Activated CD4-positive, alpha-beta T cell treated with anti-CD3 and anti-CD28 coated beads, Interleukin-2, amount 10 ng/mL, durations not matched to agents 24 days and 14 days (primary cell): ENCODE measurements around the gene ST7L. TPM values are rescaled to one million over a fixed set of nuclear protein-coding genes. Genes with fewer than 3 reads are reported as not detected.

Experiments
- DNase-seq: peaks from one replicate; pipeline ENCODE4 v3.0.0; 2022
- H3K27ac Mint-ChIP-seq: one replicate; pipeline ENCODE4 v1.8.0; 2022; ENCODE audit warnings: mild to moderate bottlenecking, mixed read lengths
- H3K27me3 Mint-ChIP-seq: one replicate; pipeline ENCODE4 v1.8.0; 2022; ENCODE audit warnings: mixed read lengths
- H3K36me3 Mint-ChIP-seq: one replicate; pipeline ENCODE4 v1.8.0; 2022; ENCODE audit warnings: low read depth, mild to moderate bottlenecking, mixed read lengths
- H3K4me1 Mint-ChIP-seq: one replicate; pipeline ENCODE4 v1.8.0; 2021; ENCODE audit warnings: mixed read lengths
- H3K4me3 Mint-ChIP-seq: one replicate; pipeline ENCODE4 v1.8.0; 2022; ENCODE audit warnings: mild to moderate bottlenecking, moderate library complexity, mixed read lengths
- H3K9me3 Mint-ChIP-seq: one replicate; pipeline ENCODE4 v1.8.0; 2021; ENCODE audit warnings: mixed read lengths
- intact Hi-C: fragments of 100-400 bp; cut with micrococcal nuclease; formaldehyde crosslinking; loops from one replicate; pipeline ENCODE4 v1.15.1; 2023
- total RNA-seq: library from RNA; stranded (reverse); gene quantifications from 2 replicates; pipeline ENCODE4 v1.2.3, GENCODE V29; 2022

The ST7L gene
- total RNA-seq, 1 donor from 2014 or later: 13.8 TPM

DNA sequence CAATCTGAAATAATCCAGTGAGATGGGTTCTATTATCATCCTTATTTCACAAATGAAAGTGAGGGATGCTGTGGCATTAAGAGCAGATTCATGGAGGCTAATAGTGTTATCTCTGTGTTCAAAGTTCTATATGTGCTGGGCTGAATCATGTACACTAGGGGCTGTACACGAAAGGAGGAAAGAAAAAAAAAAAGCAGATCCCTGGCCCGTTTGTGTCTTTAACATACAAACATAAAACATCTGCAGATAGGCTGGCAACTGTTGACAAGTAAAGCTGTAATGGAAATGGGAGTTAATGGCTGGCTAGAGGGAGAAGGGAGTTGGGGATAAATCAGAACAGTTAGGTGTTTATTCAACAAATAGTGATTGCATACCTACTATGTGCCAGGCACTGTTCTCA, 107.0 kb downstream of the ST7L start:
- Mint-ChIP-seq H3K9me3 (no peaks in the 10 kb centered on the region), H3K4me1 (peaks cover 8% of the 10 kb centered on the region), H3K27ac (no peak overlapping the region), H3K27me3 (peaks cover 41% of the 10 kb centered on the region), H3K36me3 (no peaks in the 10 kb centered on the region), H3K4me3 (no peak overlapping the region)
- intact Hi-C loops: no loop called here
- no peak for DNase-seq

DNA sequence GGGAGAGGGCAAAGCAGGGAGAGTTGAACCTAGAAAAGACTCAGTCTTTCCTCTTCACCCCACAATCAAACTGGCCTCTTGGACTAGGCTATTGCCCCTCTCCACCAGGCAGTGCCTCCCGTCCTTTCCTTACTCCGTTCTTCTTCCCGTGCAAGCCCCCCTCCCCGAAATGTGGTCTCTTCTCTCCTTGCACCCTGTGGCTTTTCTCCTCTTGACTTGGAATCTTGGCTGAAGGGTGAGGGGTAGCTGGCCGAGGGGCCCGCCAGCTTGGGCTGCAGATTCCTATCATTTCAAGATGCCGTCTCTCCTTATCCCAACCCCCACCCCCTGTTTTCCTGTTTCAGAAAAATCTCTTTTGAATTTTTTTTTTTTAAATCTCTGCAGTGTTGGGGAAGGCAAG, 108.6 kb downstream of the ST7L start:
- Mint-ChIP-seq H3K9me3 (no peaks in the 10 kb centered on the region), H3K27me3 (peaks cover 44% of the 10 kb centered on the region), H3K36me3 (no peaks in the 10 kb centered on the region), H3K4me1 (peaks cover 8% of the 10 kb centered on the region), H3K27ac (no peak overlapping the region), H3K4me3 (peak overlapping the region; percentile 18)
- DNase-seq: no peak
- intact Hi-C loops: no loop called here

DNA sequence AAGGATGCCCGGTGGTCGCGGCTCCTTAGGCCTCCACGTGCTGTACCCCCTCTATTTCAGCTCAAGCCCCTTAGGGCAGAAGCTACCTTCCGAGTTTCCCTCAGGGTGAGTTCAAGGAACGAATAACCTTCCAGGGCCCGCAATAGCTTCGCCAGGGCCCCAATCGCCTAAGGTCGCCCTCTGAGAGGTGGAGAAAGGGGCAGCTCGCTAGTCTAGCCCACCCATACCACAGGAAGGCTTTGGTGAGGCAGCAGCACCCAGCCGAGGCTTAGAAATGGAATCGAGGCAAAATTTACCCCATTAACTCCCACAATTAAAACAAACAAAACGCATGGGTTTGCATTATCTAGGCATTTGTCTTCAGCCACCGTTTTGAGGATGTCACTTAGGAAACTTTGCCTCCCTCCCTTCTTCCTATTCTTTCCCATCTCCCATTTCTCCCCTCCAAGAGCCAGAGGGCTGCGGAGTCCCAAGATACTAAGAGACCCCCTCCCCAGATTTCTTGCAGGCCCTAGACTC, 109.2 kb downstream of the ST7L start:
- H3K36me3 Mint-ChIP-seq: no peaks in the 10 kb centered on the region

DNA sequence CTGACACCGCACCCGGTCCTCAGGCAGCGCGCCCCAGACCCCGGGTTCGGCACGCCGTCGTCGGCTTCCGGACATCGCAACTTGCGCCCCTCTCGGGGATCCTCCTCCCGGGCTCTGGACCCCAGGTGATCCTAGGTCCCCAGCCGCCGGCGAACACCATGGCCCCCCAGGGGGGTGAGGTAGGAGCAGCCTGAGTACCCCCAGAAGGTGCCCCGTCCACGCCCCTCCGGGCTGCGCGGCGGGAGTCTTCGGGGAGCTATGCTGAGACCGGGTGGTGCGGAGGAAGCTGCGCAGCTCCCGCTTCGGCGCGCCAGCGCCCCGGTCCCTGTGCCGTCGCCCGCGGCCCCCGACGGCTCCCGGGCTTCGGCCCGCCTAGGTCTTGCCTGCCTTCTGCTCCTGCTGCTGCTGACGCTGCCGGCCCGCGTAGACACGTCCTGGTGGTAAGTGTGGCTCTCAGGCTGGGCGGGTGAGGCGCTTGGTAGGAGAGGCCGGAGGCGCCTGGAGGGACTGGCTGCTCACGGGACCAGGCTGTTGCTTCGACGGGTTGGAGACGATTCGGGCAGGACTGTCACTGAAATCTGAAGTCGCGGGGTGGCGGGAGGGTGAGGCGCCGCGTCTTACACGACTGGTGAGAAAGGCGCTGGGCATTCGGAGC, 109.8 kb downstream of the ST7L start:
- Mint-ChIP-seq H3K4me3 (peak overlapping the region; percentile 7), H3K36me3 (no peaks in the 10 kb centered on the region), H3K27me3 (peaks cover 56% of the 10 kb centered on the region), H3K9me3 (no peaks in the 10 kb centered on the region), H3K4me1 (peaks cover 8% of the 10 kb centered on the region), H3K27ac (no peak overlapping the region)
- DNase-seq: peak; percentile 71
- intact Hi-C loops: loop anchor here (2.0 to 5.0 kb wide), 2 partner anchors 117 to 564 kb away; partner anchors contain the start of gene LRIG2

More for the DNA sequence above, 109.2 kb downstream of the ST7L start:
- H3K4me3 Mint-ChIP-seq: peak overlapping the region; percentile 7
- no peaks in the 10 kb centered on the region for H3K9me3 Mint-ChIP-seq
- DNase-seq: no peak
- intact Hi-C loops: loop anchor here (2.0 to 5.0 kb wide), 2 partner anchors 117 to 563 kb away; partner anchors contain the start of gene LRIG2
- peaks cover 50% of the 10 kb centered on the region for H3K27me3 Mint-ChIP-seq
- peaks cover 8% of the 10 kb centered on the region for H3K4me1 Mint-ChIP-seq
- H3K27ac Mint-ChIP-seq: no peak overlapping the region

DNA sequence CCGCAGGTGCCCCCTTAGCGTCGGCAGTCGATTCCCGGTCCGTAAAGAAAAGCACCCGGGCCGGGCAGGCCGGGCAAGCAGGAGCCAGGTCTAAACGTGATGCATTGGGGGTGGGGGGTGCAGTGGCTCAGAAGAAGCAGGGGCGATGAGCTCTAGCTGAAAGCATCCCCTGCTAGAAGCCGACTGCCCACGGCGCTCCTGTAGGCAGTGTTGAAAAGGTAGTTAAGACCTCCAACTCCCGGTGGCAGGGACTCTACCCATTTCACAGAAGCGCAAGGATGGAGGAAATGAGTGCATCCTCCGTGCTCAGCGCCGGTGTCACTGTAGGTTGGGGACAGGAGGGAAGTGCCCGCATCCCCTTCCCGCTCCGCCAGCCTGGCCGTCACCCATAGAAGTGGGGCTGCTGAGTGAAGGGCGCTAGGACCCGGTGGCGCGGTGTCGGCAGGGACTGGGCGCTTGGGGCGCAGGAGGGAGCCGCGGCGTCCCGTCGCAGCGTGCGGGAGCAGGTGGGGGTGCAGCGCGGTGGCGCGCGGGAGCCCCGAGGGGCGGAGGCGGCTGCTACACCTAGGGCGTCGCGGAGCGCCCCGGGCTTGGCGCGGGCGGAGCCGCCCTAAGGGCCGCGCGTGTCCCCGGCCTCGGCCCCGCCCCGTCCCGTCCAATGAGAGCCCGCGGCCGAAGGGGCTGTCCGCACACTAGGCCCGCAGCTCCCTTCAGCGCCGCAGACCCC, 110.5 kb downstream of the ST7L start, which contains the start of gene WNT2B:
Gene WNT2B, plus strand, starts transcription at position 688 of the 727 bp plus-strand sequence. CDS start 298 bp downstream, outside the sequence.
- H3K4me3 Mint-ChIP-seq: peak within 1 kb of the TSS; percentile 82
- no peaks in the 10 kb centered on the region for H3K9me3 Mint-ChIP-seq
- H3K27me3 Mint-ChIP-seq: peaks cover 57% of the 10 kb centered on the region
- no peaks in the 10 kb centered on the region for H3K36me3 Mint-ChIP-seq
- peaks cover 8% of the 10 kb centered on the region for H3K4me1 Mint-ChIP-seq
- H3K27ac Mint-ChIP-seq: no peak within 1 kb of the TSS
- peak; percentile 86 for DNase-seq
- intact Hi-C loops: loop anchor here (2.0 to 5.0 kb wide), 2 partner anchors 116 to 564 kb away; partner anchors contain the start of gene LRIG2

- Mint-ChIP-seq H3K9me3 (no peaks in the 10 kb centered on the region), H3K27me3 (peaks cover 62% of the 10 kb centered on the region), H3K4me3 (peak overlapping the region; percentile 82), H3K27ac (no peak overlapping the region), H3K4me1 (peaks cover 8% of the 10 kb centered on the region), H3K36me3 (no peaks in the 10 kb centered on the region)
- intact Hi-C loops: loop anchor here (2.0 to 5.0 kb wide), 2 partner anchors 116 to 565 kb away; partner anchors contain the start of gene LRIG2
- peak; percentile 73 for DNase-seq
These were observed 111.0 kb downstream of the ST7L start for GRCh38 chr1:112507921-112508277.

- Mint-ChIP-seq H3K4me3 (peak overlapping the region; percentile 82), H3K27me3 (peaks cover 68% of the 10 kb centered on the region), H3K9me3 (no peaks in the 10 kb centered on the region), H3K27ac (no peak overlapping the region), H3K36me3 (no peaks in the 10 kb centered on the region), H3K4me1 (peaks cover 11% of the 10 kb centered on the region)
- no peak for DNase-seq
- intact Hi-C loops: loop anchor here (5.0 kb wide), 1 partner anchor 115 kb away; no protein-coding TSS in a partner anchor
These were observed 111.6 kb downstream of the ST7L start for GRCh38 chr1:112507336-112507735.

- Mint-ChIP-seq H3K9me3 (no peaks in the 10 kb centered on the region), H3K27me3 (peaks cover 67% of the 10 kb centered on the region), H3K36me3 (no peaks in the 10 kb centered on the region), H3K27ac (no peak overlapping the region), H3K4me1 (peaks cover 10% of the 10 kb centered on the region), H3K4me3 (no peak overlapping the region)
- intact Hi-C loops: loop anchor here (5.0 kb wide), 1 partner anchor 114 kb away; no protein-coding TSS in a partner anchor
- DNase-seq: no peak
These were observed 112.2 kb downstream of the ST7L start for GRCh38 chr1:112506731-112507130.

- intact Hi-C loops: loop anchor here (5.0 kb wide), 1 partner anchor 114 kb away; no protein-coding TSS in a partner anchor
- H3K27me3 Mint-ChIP-seq: peaks cover 68% of the 10 kb centered on the region
These were observed 112.6 kb downstream of the ST7L start for GRCh38 chr1:112506306-112506705.

DNA sequence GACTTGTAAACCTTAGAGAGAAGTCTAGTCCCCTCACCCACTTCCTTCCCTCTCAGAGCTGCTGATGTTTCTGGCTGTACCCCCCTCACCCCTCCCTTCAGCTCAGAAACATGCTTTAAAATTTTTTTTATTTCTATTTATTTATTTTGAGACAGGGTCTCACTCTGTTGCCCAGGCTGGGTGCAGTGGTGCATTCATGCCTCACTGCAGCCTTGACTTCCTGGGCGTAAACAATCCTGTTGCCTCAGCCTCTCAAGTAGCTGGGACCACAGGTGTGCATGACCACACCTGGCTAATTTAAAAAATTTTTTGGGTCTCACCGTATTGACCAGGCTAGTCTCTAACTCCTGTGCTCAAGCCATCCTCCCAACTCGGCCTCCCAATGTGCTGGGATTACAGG, 113.1 kb downstream of the ST7L start:
- no peak overlapping the region for H3K27ac Mint-ChIP-seq
- no peaks in the 10 kb centered on the region for H3K36me3 Mint-ChIP-seq

More at GRCh38 chr1:112506306-112506705, 112.6 kb downstream of the ST7L start:
- Mint-ChIP-seq H3K27ac (no peak overlapping the region), H3K36me3 (no peaks in the 10 kb centered on the region), H3K4me3 (no peak overlapping the region), H3K4me1 (peaks cover 12% of the 10 kb centered on the region), H3K9me3 (no peaks in the 10 kb centered on the region)
- DNase-seq: no peak

DNA sequence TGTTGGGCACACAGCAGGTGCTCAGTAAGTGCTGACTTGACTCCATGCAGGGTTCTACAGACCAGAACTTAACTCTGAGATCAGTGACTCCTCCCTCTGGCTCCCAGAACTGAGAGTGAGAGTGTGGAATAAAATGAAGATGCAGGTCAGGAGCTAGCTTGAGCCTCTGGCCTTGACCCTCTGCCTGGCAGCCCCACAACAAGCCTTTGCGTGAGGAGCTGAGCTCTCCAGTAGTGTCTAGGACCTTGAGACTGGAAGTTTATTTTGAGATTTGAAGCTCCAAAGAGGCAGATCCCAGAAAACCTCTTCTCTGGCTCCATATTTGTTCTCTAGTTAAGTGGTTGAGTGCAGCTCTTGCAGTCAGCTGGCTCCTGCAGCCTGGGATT, 113.5 kb downstream of the ST7L start:
- Mint-ChIP-seq H3K27me3 (peaks cover 66% of the 10 kb centered on the region), H3K27ac (no peak overlapping the region), H3K4me1 (peaks cover 12% of the 10 kb centered on the region), H3K9me3 (no peaks in the 10 kb centered on the region), H3K4me3 (no peak overlapping the region), H3K36me3 (no peaks in the 10 kb centered on the region)
- intact Hi-C loops: loop anchor here (5.0 kb wide), 1 partner anchor 113 kb away; no protein-coding TSS in a partner anchor
- no peak for DNase-seq

More for the DNA sequence above, 113.1 kb downstream of the ST7L start:
- intact Hi-C loops: loop anchor here (5.0 kb wide), 1 partner anchor 114 kb away; no protein-coding TSS in a partner anchor
- Mint-ChIP-seq H3K27me3 (peaks cover 70% of the 10 kb centered on the region), H3K9me3 (no peaks in the 10 kb centered on the region), H3K4me1 (peaks cover 12% of the 10 kb centered on the region), H3K4me3 (no peak overlapping the region)
- DNase-seq: no peak

- no peaks in the 10 kb centered on the region for H3K9me3 Mint-ChIP-seq
- peaks cover 12% of the 10 kb centered on the region for H3K4me1 Mint-ChIP-seq
- no peak overlapping the region for H3K4me3 Mint-ChIP-seq
- no peak for DNase-seq
- H3K36me3 Mint-ChIP-seq: no peaks in the 10 kb centered on the region
- intact Hi-C loops: loop anchor here (5.0 kb wide), 1 partner anchor 113 kb away; no protein-coding TSS in a partner anchor
- peaks cover 63% of the 10 kb centered on the region for H3K27me3 Mint-ChIP-seq
- no peak overlapping the region for H3K27ac Mint-ChIP-seq
These were observed 114.1 kb downstream of the ST7L start for GRCh38 chr1:112504661-112505399.

- no peaks in the 10 kb centered on the region for H3K36me3 Mint-ChIP-seq
- no peak overlapping the region for H3K4me3 Mint-ChIP-seq
- peaks cover 65% of the 10 kb centered on the region for H3K27me3 Mint-ChIP-seq
- H3K9me3 Mint-ChIP-seq: no peaks in the 10 kb centered on the region
- DNase-seq: no peak
- H3K27ac Mint-ChIP-seq: no peak overlapping the region
- intact Hi-C loops: no loop called here
- H3K4me1 Mint-ChIP-seq: peaks cover 12% of the 10 kb centered on the region
These were observed 114.8 kb downstream of the ST7L start for GRCh38 chr1:112504001-112504660.
